SK-N-SH (cell line): Measurements from ENCODE around the gene PRDX1. TPM values are rescaled to one million over a fixed set of nuclear protein-coding genes. Genes with fewer than 3 reads are reported as not detected.

ENCODE experiments used
- CTCF ChIA-PET: fragments of 300-600, 350-600 bp; formaldehyde crosslinking; extraction: SDS; loops from one replicate; lab custom pipeline; 2021; lab: Yijun Ruan, JAX
- POLR2A ChIA-PET: fragments of 350-600 bp; sonication (Branson Sonifier 250); formaldehyde crosslinking; extraction: SDS; loops from one replicate; lab custom pipeline; 2020; ENCODE audit warnings: antibody characterized with exemption, inconsistent platforms; lab: Yijun Ruan, JAX
- DNase-seq: peaks from one replicate; pipeline ENCODE4 v3.0.0; 2012
- H2AFZ ChIP-seq: fragments of 200-600 bp; sonication (generic); 2 replicates; pipeline ENCODE4 v1.8.1; 2016; ENCODE audit warnings: antibody characterized with exemption, mild to moderate bottlenecking, low read depth
- H3F3A ChIP-seq: fragments of 200-600 bp; sonication (generic); replicated peaks from 2 replicates; pipeline ENCODE3; 2016; ENCODE audit warnings: antibody characterized with exemption, mild to moderate bottlenecking; ENCODE audit not compliant: insufficient read depth
- H3K27ac ChIP-seq, 2 experiments: fragments of 200-500 bp in 1 of 2; fragments of 200-600 bp in 1 of 2; sonication (Bioruptor generic) in 1 of 2; sonication (generic), shearing (Covaris generic) in 1 of 2; 2 replicates each; pipeline versions ENCODE4 v1.5.1 to v1.6.1; 2014 to 2016; ENCODE audit warnings: low read depth in 2 of 2, inconsistent platforms in 1 of 2, low read length in 1 of 2, mild to moderate bottlenecking in 1 of 2, mixed read lengths in 1 of 2
- H3K27me3 ChIP-seq: fragments of 200-600 bp; sonication (generic), shearing (Covaris generic); 2 replicates; pipeline ENCODE4 v1.6.1; 2016; ENCODE audit warnings: mixed run types; ENCODE audit not compliant: insufficient read depth
- H3K36me3 ChIP-seq, 2 experiments: fragments of 200-500 bp in 1 of 2; fragments of 200-600 bp in 1 of 2; sonication (Bioruptor generic) in 1 of 2; sonication (generic) in 1 of 2; replicated peaks in 1 of 2; 2 replicates each; pipeline versions ENCODE3 to v1.5.1; 2014 to 2016; ENCODE audit warnings: low read length in 1 of 2, mild to moderate bottlenecking in 1 of 2; ENCODE audit not compliant: insufficient read depth in 2 of 2, control insufficient read depth in 1 of 2
- H3K4me1 ChIP-seq, 2 experiments: fragments of 200-500 bp in 1 of 2; fragments of 200-600 bp in 1 of 2; sonication (Bioruptor generic) in 1 of 2; sonication (generic), shearing (Covaris generic) in 1 of 2; 2 replicates each; pipeline versions ENCODE4 v1.5.1 to v1.6.1; 2014 to 2016; ENCODE audit warnings: low read depth in 1 of 2, low read length in 1 of 2, mixed run types in 1 of 2; ENCODE audit not compliant: insufficient read depth in 2 of 2, control insufficient read depth in 1 of 2
- H3K4me2 ChIP-seq: fragments of 200-600 bp; sonication (generic), shearing (Covaris generic); 2 replicates; pipeline ENCODE4 v1.6.1; 2017; ENCODE audit warnings: mixed run types
- H3K4me3 ChIP-seq, 2 experiments: fragments of 200-500 bp in 1 of 2; fragments of 200-600 bp in 1 of 2; sonication (Bioruptor generic) in 1 of 2; sonication (generic), shearing (Covaris generic) in 1 of 2; 2 replicates each; pipeline versions ENCODE4 v1.5.1 to v1.8.1; 2014 to 2016; ENCODE audit warnings: low read depth in 2 of 2, inconsistent platforms in 1 of 2, low read length in 1 of 2, mild to moderate bottlenecking in 1 of 2, mixed read lengths in 1 of 2, moderate library complexity in 1 of 2
- H3K79me2 ChIP-seq: fragments of 200-600 bp; sonication (generic); 2 replicates; pipeline ENCODE4 v1.8.1; 2017; ENCODE audit warnings: mild to moderate bottlenecking; ENCODE audit not compliant: insufficient read depth
- H3K9ac ChIP-seq: fragments of 200-600 bp; sonication (generic); 2 replicates; pipeline ENCODE4 v1.6.1; 2017; ENCODE audit warnings: mixed run types
- H3K9me2 ChIP-seq: fragments of 200-600 bp; sonication (generic); 2 replicates; pipeline ENCODE4 v1.6.1; 2017; ENCODE audit warnings: mixed run types
- H3K9me3 ChIP-seq: fragments of 200-600 bp; sonication (generic); 2 replicates; pipeline ENCODE4 v1.6.1; 2017; ENCODE audit warnings: mixed run types, mild to moderate bottlenecking, moderate library complexity
- H4K20me1 ChIP-seq: fragments of 200-600 bp; sonication (generic); 2 replicates; pipeline ENCODE4 v1.6.1; 2017; ENCODE audit warnings: mild to moderate bottlenecking, mixed run types; ENCODE audit not compliant: insufficient read depth
- ELF1 ChIP-seq: IDR thresholded peaks from 2 replicates; pipeline ENCODE4 v1.4.0; 2012
- FOSL2 ChIP-seq: IDR thresholded peaks from 2 replicates; pipeline ENCODE4 v1.4.0; 2012; ENCODE audit warnings: low read depth, mild to moderate bottlenecking, moderate library complexity, borderline replicate concordance
- FOXJ3 ChIP-seq: sonication (generic); formaldehyde crosslinking; IDR thresholded peaks from 2 replicates; pipeline ENCODE4 v1.5.1; 2020; ENCODE audit warnings: mild to moderate bottlenecking, missing genetic modification reagents
- MXI1 ChIP-seq: IDR thresholded peaks from 2 replicates; pipeline ENCODE4 v1.6.1; 2012; ENCODE audit warnings: mild to moderate bottlenecking, low read depth, low read length, improper control_type of control experiment
- NFIC ChIP-seq: IDR thresholded peaks from 2 replicates; pipeline ENCODE4 v1.4.0; 2012; ENCODE audit warnings: borderline replicate concordance
- NRF1 ChIP-seq: IDR thresholded peaks from 2 replicates; pipeline ENCODE4 v1.6.1; 2012; ENCODE audit warnings: low read depth, mild to moderate bottlenecking, low read length
- POLR2AphosphoS5 ChIP-seq: IDR thresholded peaks from 2 replicates; pipeline ENCODE4 v1.6.1; 2012; ENCODE audit warnings: low read depth, low read length
- RAD21 ChIP-seq: IDR thresholded peaks from 2 replicates; pipeline ENCODE4 v1.6.1; 2012; ENCODE audit warnings: mild to moderate bottlenecking, low read length
- RCOR1 ChIP-seq: fragments of 150-350 bp; IDR thresholded peaks from 2 replicates; pipeline ENCODE4 v1.6.1; 2017; ENCODE audit warnings: antibody characterized with exemption, low read length
- SMC3 ChIP-seq: IDR thresholded peaks from 2 replicates; pipeline ENCODE4 v1.6.1; 2012; ENCODE audit warnings: low read depth, low read length, improper control_type of control experiment
- WGBS: methylation state at CpG from one replicate; pipeline ENCODE4 v1.1.6; 2017; ENCODE audit warnings: low lambda C conversion rate; 5-methylcytosine and 5-hydroxymethylcytosine counted together
- polyA plus RNA-seq, 3 experiments: library from polyadenylated mRNA; depleted of rRNA; stranded (reverse); fragments of >200 nt; gene quantifications; 2 replicates each; pipeline ENCODE4 v1.2.3, GENCODE V29; 2012
- TF ChIP-seq, protein P1 (sequence below): fragments of 150-350 bp; IDR thresholded peaks from 2 replicates; pipeline ENCODE4 v1.6.1; 2016; ENCODE audit warnings: mild to moderate bottlenecking, low read depth, low read length
- TF ChIP-seq, protein P2 (sequence below): fragments of 150-350 bp; IDR thresholded peaks from 2 replicates; pipeline ENCODE4 v1.6.1; 2017; ENCODE audit warnings: antibody characterized with exemption, low read length, low read depth, borderline replicate concordance
- TF ChIP-seq, protein P3 (sequence below): IDR thresholded peaks from 2 replicates; pipeline ENCODE4 v1.4.0; 2012; ENCODE audit warnings: low read depth
- TF ChIP-seq, protein P4 (sequence below): fragments of 200-600 bp; sonication (generic); IDR thresholded peaks from 2 replicates; pipeline ENCODE4 v1.6.1; 2017; ENCODE audit warnings: antibody characterized with exemption, mild to moderate bottlenecking, moderate library complexity
- TF ChIP-seq, protein P5 (sequence below): IDR thresholded peaks from 2 replicates; pipeline ENCODE4; 2012
- TF ChIP-seq, protein P6 (sequence below): IDR thresholded peaks from 2 replicates; pipeline ENCODE4 v1.6.1; 2012; ENCODE audit warnings: mild to moderate bottlenecking, low read depth, low read length, moderate library complexity

PRDX1 gene
- polyA plus RNA-seq, 1 of the 3 experiments (the other 2 are of a cell fraction) = 467 TPM

DNA sequence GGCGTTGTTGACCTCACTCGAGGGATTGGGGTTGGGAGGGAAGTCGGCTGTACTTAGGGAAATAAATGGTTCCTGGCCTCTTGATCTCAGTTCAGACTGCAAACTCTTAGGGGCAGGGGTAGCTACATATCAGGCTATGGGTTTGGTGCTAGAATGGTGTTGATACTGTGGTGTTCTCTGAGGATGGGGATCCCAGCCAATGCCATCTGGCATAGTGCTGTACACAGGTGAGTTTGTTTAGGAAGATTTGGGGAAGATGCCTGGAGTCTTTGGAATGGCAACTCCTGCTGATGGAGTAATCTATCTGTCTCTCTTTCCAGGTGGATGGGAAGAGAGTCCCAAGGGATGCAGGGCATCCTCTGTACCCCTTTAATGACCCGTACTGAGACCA, 47.9 kb upstream of the PRDX1 start:
- DNase-seq = no peak
- Histone ChIP-seq H3K4me2 (no peak overlapping the region), H2AFZ (no peak overlapping the region), H3F3A (peaks cover 12% of the 10 kb centered on the region), H3K9me2 (no peaks in the 10 kb centered on the region), H3K9ac (no peak overlapping the region), H3K79me2 (no peaks in the 10 kb centered on the region), H3K9me3 (no peaks in the 10 kb centered on the region), H3K27ac (no peak overlapping the region), H3K36me3 (peaks cover 23 to 41% of the 10 kb centered on the region in 2 experiments), H3K27me3 (no peaks in the 10 kb centered on the region), H4K20me1 (no peaks in the 10 kb centered on the region), H3K4me1 (peaks cover 0 to 5% of the 10 kb centered on the region in 2 experiments; a peak in 1 of 4 replicates), H3K4me3 (no peak overlapping the region)
- ChIA-PET POLR2A (interaction anchor here (3.9 kb wide), 1 partner anchor 48 kb away, joined by 30 read pairs; the partner anchor contains the start of gene PRDX1), CTCF (interaction anchor here (0.7 to 10.0 kb wide), 19 partner anchors 10 to 255 kb away, joined by 3 to 164 read pairs (median 6); partner anchors contain the start of genes AKR1A1, NASP and PRDX1)
- TF ChIP-seq FOXJ3 (CRISPR knock-in tag) (no peak), POLR2AphosphoS5 (no peak), NRF1 (no peak), FOSL2 (no peak), MXI1 (no peak), RCOR1 (no peak)
- TF ChIP-seq, protein P1, sequence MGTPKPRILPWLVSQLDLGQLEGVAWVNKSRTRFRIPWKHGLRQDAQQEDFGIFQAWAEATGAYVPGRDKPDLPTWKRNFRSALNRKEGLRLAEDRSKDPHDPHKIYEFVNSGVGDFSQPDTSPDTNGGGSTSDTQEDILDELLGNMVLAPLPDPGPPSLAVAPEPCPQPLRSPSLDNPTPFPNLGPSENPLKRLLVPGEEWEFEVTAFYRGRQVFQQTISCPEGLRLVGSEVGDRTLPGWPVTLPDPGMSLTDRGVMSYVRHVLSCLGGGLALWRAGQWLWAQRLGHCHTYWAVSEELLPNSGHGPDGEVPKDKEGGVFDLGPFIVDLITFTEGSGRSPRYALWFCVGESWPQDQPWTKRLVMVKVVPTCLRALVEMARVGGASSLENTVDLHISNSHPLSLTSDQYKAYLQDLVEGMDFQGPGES = no peak
- TF ChIP-seq, protein P2, sequence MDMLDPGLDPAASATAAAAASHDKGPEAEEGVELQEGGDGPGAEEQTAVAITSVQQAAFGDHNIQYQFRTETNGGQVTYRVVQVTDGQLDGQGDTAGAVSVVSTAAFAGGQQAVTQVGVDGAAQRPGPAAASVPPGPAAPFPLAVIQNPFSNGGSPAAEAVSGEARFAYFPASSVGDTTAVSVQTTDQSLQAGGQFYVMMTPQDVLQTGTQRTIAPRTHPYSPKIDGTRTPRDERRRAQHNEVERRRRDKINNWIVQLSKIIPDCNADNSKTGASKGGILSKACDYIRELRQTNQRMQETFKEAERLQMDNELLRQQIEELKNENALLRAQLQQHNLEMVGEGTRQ = no peak
- TF ChIP-seq, protein P3, sequence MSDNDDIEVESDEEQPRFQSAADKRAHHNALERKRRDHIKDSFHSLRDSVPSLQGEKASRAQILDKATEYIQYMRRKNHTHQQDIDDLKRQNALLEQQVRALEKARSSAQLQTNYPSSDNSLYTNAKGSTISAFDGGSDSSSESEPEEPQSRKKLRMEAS = no peak
- TF ChIP-seq, protein P4, sequence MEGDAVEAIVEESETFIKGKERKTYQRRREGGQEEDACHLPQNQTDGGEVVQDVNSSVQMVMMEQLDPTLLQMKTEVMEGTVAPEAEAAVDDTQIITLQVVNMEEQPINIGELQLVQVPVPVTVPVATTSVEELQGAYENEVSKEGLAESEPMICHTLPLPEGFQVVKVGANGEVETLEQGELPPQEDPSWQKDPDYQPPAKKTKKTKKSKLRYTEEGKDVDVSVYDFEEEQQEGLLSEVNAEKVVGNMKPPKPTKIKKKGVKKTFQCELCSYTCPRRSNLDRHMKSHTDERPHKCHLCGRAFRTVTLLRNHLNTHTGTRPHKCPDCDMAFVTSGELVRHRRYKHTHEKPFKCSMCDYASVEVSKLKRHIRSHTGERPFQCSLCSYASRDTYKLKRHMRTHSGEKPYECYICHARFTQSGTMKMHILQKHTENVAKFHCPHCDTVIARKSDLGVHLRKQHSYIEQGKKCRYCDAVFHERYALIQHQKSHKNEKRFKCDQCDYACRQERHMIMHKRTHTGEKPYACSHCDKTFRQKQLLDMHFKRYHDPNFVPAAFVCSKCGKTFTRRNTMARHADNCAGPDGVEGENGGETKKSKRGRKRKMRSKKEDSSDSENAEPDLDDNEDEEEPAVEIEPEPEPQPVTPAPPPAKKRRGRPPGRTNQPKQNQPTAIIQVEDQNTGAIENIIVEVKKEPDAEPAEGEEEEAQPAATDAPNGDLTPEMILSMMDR = no peak
- WGBS = 71% methylated on average over 4 of the region's 4 CpGs

DNA sequence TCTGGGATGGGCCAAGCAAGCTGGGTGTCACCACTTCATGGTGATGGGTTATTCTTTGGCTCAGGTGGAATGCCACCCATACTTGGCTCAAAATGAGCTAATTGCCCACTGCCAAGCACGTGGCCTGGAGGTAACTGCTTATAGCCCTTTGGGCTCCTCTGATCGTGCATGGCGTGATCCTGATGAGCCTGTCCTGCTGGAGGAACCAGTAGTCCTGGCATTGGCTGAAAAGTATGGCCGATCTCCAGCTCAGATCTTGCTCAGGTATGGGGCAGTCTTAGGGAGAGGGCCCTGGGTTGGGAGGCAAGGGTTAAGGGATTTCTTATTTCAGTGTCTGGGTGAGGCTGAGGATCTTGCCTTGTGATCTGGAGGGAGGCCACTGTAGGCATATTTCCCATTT, 46.7 kb upstream of the PRDX1 start:
- no peak for DNase-seq
- no peaks in the 10 kb centered on the region for H3K9me3 ChIP-seq
- H3K4me1 ChIP-seq = peaks cover 0 to 5% of the 10 kb centered on the region in 2 experiments; a peak in 1 of 4 replicates
- no peaks in the 10 kb centered on the region for H3K27me3 ChIP-seq
- H3K9ac ChIP-seq = no peak overlapping the region
- POLR2A ChIA-PET = interaction anchor here (0.8 to 3.9 kb wide), 3 partner anchors 18 to 68 kb away, joined by 3 to 30 read pairs (median 3); partner anchors contain the start of genes AKR1A1, CCDC163, MMACHC and PRDX1
- H3F3A ChIP-seq = peaks cover 12% of the 10 kb centered on the region
- CTCF ChIA-PET = interaction anchor here (0.6 to 10.0 kb wide), 12 partner anchors 8 to 209 kb away, joined by 3 to 164 read pairs (median 6); partner anchors contain the start of genes AKR1A1, NASP and PRDX1
- no peak overlapping the region for H3K4me3 ChIP-seq
- H3K79me2 ChIP-seq = no peaks in the 10 kb centered on the region
- no peak overlapping the region for H3K4me2 ChIP-seq
- H4K20me1 ChIP-seq = no peaks in the 10 kb centered on the region
- H3K27ac ChIP-seq = no peak overlapping the region; a peak in 1 of 4 replicates
- H2AFZ ChIP-seq = no peak overlapping the region
- peaks cover 25 to 49% of the 10 kb centered on the region in 2 experiments for H3K36me3 ChIP-seq
- 95% methylated on average over 4 of the region's 4 CpGs for WGBS
- H3K9me2 ChIP-seq = no peaks in the 10 kb centered on the region
- TF ChIP-seq SMC3 = no peak
- TF ChIP-seq, protein P2 = no peak
- TF ChIP-seq, protein P5, sequence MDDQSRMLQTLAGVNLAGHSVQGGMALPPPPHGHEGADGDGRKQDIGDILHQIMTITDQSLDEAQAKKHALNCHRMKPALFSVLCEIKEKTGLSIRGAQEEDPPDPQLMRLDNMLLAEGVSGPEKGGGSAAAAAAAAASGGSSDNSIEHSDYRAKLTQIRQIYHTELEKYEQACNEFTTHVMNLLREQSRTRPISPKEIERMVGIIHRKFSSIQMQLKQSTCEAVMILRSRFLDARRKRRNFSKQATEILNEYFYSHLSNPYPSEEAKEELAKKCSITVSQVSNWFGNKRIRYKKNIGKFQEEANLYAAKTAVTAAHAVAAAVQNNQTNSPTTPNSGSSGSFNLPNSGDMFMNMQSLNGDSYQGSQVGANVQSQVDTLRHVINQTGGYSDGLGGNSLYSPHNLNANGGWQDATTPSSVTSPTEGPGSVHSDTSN = no peak
- TF ChIP-seq, protein P6, sequence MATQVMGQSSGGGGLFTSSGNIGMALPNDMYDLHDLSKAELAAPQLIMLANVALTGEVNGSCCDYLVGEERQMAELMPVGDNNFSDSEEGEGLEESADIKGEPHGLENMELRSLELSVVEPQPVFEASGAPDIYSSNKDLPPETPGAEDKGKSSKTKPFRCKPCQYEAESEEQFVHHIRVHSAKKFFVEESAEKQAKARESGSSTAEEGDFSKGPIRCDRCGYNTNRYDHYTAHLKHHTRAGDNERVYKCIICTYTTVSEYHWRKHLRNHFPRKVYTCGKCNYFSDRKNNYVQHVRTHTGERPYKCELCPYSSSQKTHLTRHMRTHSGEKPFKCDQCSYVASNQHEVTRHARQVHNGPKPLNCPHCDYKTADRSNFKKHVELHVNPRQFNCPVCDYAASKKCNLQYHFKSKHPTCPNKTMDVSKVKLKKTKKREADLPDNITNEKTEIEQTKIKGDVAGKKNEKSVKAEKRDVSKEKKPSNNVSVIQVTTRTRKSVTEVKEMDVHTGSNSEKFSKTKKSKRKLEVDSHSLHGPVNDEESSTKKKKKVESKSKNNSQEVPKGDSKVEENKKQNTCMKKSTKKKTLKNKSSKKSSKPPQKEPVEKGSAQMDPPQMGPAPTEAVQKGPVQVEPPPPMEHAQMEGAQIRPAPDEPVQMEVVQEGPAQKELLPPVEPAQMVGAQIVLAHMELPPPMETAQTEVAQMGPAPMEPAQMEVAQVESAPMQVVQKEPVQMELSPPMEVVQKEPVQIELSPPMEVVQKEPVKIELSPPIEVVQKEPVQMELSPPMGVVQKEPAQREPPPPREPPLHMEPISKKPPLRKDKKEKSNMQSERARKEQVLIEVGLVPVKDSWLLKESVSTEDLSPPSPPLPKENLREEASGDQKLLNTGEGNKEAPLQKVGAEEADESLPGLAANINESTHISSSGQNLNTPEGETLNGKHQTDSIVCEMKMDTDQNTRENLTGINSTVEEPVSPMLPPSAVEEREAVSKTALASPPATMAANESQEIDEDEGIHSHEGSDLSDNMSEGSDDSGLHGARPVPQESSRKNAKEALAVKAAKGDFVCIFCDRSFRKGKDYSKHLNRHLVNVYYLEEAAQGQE = no peak
- no peak for TF ChIP-seq RAD21
- TF ChIP-seq NFIC = no peak
- no peak for TF ChIP-seq POLR2AphosphoS5
- no peak for TF ChIP-seq ELF1
- no peak for TF ChIP-seq MXI1
